Cardiac fibroblast (primary cell): ENCODE results near the gene OGFOD3.

Source experiments
- DNase-seq, 2 donors: peaks; one replicate each; pipeline versions ENCODE4 v3.0.0 to v3.0.0-alpha.2; 2010; ENCODE audit warnings: low read depth in 2 of 2
- H3K4me3 ChIP-seq, 2 donors: replicated peaks in 1 of 2; 1 replicate in 1 of 2; 2 replicates in 1 of 2; pipeline ENCODE4 v1.5.1; 2011; ENCODE audit warnings: low read depth in 2 of 2, low read length in 2 of 2, mild to moderate bottlenecking in 2 of 2, moderate library complexity in 1 of 2
- CTCF ChIP-seq: IDR thresholded peaks from one replicate; pipeline ENCODE4 v1.5.1; 2011; ENCODE audit warnings: low read depth, mild to moderate bottlenecking, low read length, inconsistent platforms

The OGFOD3 gene

GRCh38 chr17:82429824-82430223, 11.4 kb upstream of the OGFOD3 start:
- no peak overlapping the region for H3K4me3 ChIP-seq
- DNase-seq, result no peak
- no peak for TF ChIP-seq CTCF

DNA sequence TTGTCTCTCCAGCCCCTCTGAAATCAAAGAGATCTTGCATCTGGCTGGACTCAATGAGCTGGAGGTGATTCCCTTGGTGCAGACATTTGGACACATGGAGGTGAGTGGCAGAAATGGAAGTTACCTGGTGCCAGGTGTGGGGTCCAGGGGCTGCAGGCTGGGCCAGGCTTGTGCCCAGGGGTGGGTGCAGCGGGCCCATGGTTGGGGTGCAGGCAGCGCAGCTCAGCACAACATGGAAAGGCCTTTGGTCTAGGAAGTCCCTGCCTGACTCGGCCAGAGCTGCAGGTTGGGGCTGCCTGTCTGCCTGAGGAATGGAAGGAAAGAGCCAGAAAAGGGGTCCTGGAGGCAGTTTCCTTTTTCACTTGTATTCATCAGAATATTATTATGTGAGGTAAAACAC, 10.2 kb upstream of the OGFOD3 start:
- DNase-seq, result no peak
- H3K4me3 ChIP-seq, result no peak overlapping the region
- no peak for TF ChIP-seq CTCF

DNA sequence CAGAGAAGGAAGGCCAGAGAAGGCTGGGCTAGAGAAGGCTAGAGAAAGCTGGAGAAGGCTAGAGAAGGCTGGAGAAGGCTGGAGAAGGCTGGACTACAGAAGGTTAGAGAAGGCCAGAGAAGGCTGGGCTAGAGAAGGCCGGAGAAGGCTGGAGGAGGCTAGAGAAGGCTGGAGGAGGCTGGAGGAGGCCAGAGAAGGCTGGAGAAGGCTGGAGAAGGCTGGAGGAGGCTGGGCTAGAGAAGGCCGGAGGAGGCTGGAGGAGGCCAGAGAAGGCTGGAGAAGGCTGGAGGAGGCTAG, 6.4 kb upstream of the OGFOD3 start:
- H3K4me3 ChIP-seq, result no peak overlapping the region
- no peak for DNase-seq
- TF ChIP-seq CTCF, result no peak

GRCh38 chr17:82424001-82424862, 5.8 kb upstream of the OGFOD3 start:
- DNase-seq, result peak; percentile 54 to 72
- H3K4me3 ChIP-seq, result no peak overlapping the region
- TF ChIP-seq CTCF, result peak; percentile 76

DNA sequence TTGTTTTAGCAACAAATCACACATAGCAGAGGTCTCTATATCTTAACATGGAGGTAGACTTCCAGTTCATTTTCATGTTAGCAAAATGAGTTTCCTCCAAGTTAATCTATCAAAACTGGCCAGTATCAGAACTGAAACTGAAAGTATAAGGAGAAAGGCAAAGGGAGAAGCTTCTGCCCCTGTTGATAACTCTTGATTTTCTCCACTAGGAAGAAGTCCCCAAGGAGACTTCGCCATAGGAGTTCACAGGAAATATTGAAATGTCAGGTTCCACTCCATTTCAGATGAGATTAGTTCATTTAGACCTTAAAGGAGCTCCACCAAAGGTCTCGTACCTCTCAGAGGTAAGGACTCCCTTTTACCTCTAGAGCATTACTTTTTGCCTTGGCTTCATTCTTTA, 1.2 kb upstream of the OGFOD3 start:
- H3K4me3 ChIP-seq, result no peak overlapping the region
- TF ChIP-seq CTCF, result no peak
- peak in 1 of 2 donors; percentile 8 for DNase-seq

DNA sequence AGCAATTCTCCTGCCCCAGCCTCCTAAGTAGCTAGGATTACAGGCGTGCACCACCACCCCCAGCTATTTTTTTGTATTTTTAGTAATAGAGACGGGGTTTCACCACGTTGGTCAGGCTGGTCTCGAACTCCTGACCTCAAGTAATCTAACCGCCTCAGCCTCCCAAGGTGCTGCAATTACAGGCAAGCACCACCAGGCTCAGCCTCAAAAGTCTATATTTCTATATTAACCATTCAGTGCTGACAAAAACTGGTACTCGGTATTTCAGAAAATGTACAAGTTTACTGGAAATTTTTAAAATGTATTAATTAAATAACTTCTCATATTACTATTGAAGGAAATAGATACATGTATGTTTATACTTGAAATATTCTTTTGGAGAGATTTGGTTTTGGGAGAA, 1.6 kb downstream of the OGFOD3 start:
- no peak overlapping the region for H3K4me3 ChIP-seq
- TF ChIP-seq CTCF, result peak; percentile 21
- DNase-seq, result no peak

- no peak for DNase-seq
- TF ChIP-seq CTCF, result no peak
- H3K4me3 ChIP-seq, result no peak overlapping the region
Observed at GRCh38 chr17:82416264-82416663, 2.1 kb downstream of the OGFOD3 start.
